Testis (tissue), 2 donors: ENCODE measurements around the gene EPGN.
"Not testable (repeated sequence)": the region's sequence is repeated elsewhere in the genome, so short reads cannot be mapped to it uniquely, and the experiment has no call there.

Experiments used
- POLR2A ChIP-seq: fragments of 450-650 bp; IDR thresholded peaks from one replicate; pipeline ENCODE4 v1.6.1; 2017; ENCODE audit warnings: antibody characterized with exemption, mild to moderate bottlenecking, moderate library complexity
- TF ChIP-seq, protein P1 (sequence below), 3 experiments: fragments of 450-650 bp in 2 of 3; fragments of 200-600 bp in 1 of 3; sonication (generic) in 1 of 3; IDR thresholded peaks; one replicate each; pipeline ENCODE4 v1.5.1; 2016 to 2019; ENCODE audit warnings: antibody characterized with exemption in 3 of 3, mild to moderate bottlenecking in 2 of 3, moderate library complexity in 1 of 3

DNA sequence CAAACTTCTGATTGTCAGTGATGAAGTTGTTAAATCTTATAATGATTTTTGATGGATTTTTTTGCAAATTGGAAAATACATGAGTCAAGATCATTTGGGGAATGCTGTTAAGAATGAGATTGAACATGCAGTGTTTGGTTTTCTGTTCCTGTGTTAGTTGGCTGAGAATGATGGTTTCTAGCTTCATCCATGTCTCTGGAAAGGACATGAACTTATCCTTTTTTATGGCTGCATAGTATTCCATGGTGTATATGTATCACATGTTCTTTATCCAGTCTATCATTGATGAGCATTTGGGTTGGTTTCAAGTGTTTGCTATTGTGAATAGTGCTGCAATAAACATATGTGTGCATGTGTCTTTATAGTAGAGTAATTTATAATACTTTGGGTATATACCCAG lies 32.2 kb downstream of the EPGN start:
- TF ChIP-seq, protein P1, sequence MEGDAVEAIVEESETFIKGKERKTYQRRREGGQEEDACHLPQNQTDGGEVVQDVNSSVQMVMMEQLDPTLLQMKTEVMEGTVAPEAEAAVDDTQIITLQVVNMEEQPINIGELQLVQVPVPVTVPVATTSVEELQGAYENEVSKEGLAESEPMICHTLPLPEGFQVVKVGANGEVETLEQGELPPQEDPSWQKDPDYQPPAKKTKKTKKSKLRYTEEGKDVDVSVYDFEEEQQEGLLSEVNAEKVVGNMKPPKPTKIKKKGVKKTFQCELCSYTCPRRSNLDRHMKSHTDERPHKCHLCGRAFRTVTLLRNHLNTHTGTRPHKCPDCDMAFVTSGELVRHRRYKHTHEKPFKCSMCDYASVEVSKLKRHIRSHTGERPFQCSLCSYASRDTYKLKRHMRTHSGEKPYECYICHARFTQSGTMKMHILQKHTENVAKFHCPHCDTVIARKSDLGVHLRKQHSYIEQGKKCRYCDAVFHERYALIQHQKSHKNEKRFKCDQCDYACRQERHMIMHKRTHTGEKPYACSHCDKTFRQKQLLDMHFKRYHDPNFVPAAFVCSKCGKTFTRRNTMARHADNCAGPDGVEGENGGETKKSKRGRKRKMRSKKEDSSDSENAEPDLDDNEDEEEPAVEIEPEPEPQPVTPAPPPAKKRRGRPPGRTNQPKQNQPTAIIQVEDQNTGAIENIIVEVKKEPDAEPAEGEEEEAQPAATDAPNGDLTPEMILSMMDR (IDR thresholded peaks at IDR 0.05) = not testable (repeated sequence)
- TF ChIP-seq POLR2A = not testable (repeated sequence)
